CD8-positive, alpha-beta memory T cell (primary cell): ENCODE results near the gene TMEM234. TPM values are rescaled to one million over a fixed set of nuclear protein-coding genes. Genes with fewer than 3 reads are reported as not detected.

Experiments used
- CTCF ChIA-PET: fragments of 350-600 bp; sonication (Branson Sonifier 250); formaldehyde crosslinking; loops from one replicate; lab custom pipeline; 2021; ENCODE audit warnings: antibody characterized with exemption; lab: Charles Lee
- POLR2A ChIA-PET: fragments of 350-600 bp; sonication (Branson Sonifier 250); formaldehyde crosslinking; loops from one replicate; lab custom pipeline; 2021; ENCODE audit warnings: antibody characterized with exemption; lab: Charles Lee
- DNase-seq, 5 donors: peaks; one replicate each; pipeline versions ENCODE4 v3.0.0 to v3.0.0-alpha.2; 2020 to 2022; ENCODE audit warnings: mixed read lengths in 1 of 5
- H3K27ac ChIP-seq: one replicate; pipeline ENCODE4 v1.7.0; 2013; ENCODE audit warnings: low read depth, mild to moderate bottlenecking, low read length, moderate library complexity
- H3K27me3 ChIP-seq: 2 replicates; pipeline ENCODE4 v1.7.0; 2013; ENCODE audit warnings: low read length, mild to moderate bottlenecking; ENCODE audit not compliant: insufficient read depth, poor library complexity, severe bottlenecking
- H3K36me3 ChIP-seq: 2 replicates; pipeline ENCODE4 v1.7.0; 2013; ENCODE audit warnings: mild to moderate bottlenecking, low read length, moderate library complexity; ENCODE audit not compliant: insufficient read depth
- H3K4me1 ChIP-seq: 2 replicates; pipeline ENCODE4 v1.7.0; 2013; ENCODE audit warnings: mild to moderate bottlenecking, low read length, moderate library complexity; ENCODE audit not compliant: insufficient read depth
- H3K4me3 ChIP-seq: 2 replicates; pipeline ENCODE4 v1.7.0; 2013; ENCODE audit warnings: mild to moderate bottlenecking, low read length
- H3K9me3 ChIP-seq: 2 replicates; pipeline ENCODE4 v1.7.0; 2013; ENCODE audit warnings: mild to moderate bottlenecking, low read length
- H3K27ac Mint-ChIP-seq, 8 donors: one replicate each; pipeline ENCODE4 v1.8.0; 2020 to 2021; ENCODE audit warnings: mixed read lengths in 8 of 8, mild to moderate bottlenecking in 6 of 8, inconsistent platforms in 3 of 8, moderate library complexity in 3 of 8
- H3K27me3 Mint-ChIP-seq, 2 donors: one replicate each; pipeline ENCODE4 v1.8.0; 2020 to 2021; ENCODE audit warnings: mixed read lengths in 2 of 2, mild to moderate bottlenecking in 1 of 2, moderate library complexity in 1 of 2
- H3K36me3 Mint-ChIP-seq, 3 donors: one replicate each; pipeline ENCODE4 v1.8.0; 2020 to 2021; ENCODE audit warnings: mixed read lengths in 3 of 3, inconsistent platforms in 1 of 3, mild to moderate bottlenecking in 1 of 3
- H3K4me1 Mint-ChIP-seq, 3 donors: one replicate each; pipeline ENCODE4 v1.8.0; 2020 to 2021; ENCODE audit warnings: mixed read lengths in 3 of 3, inconsistent platforms in 1 of 3, mild to moderate bottlenecking in 1 of 3
- H3K4me3 Mint-ChIP-seq, 7 donors: one replicate each; pipeline ENCODE4 v1.8.0; 2020 to 2021; ENCODE audit warnings: mixed read lengths in 7 of 7, mild to moderate bottlenecking in 6 of 7, moderate library complexity in 4 of 7, inconsistent platforms in 2 of 7
- H3K9me3 Mint-ChIP-seq, 5 donors: one replicate each; pipeline ENCODE4 v1.8.0; 2020 to 2022; ENCODE audit warnings: mixed read lengths in 5 of 5, mild to moderate bottlenecking in 3 of 5, moderate library complexity in 2 of 5, inconsistent platforms in 1 of 5
- polyA plus RNA-seq: library from polyadenylated mRNA; unstranded; fragments of 300-500 nt; fragmentation: Illumina TruSeq; gene quantifications from one replicate; pipeline ENCODE4 v1.2.3, GENCODE V29; 2021
- total RNA-seq, 2 experiments: library from RNA; stranded (reverse); gene quantifications; one replicate each; pipeline ENCODE4 v1.2.3, GENCODE V29; 2021

TMEM234 gene
- total and polyA plus RNA-seq, 3 experiments from 2014 or later = 6.5 to 12.2 (median 10.9) TPM

DNA sequence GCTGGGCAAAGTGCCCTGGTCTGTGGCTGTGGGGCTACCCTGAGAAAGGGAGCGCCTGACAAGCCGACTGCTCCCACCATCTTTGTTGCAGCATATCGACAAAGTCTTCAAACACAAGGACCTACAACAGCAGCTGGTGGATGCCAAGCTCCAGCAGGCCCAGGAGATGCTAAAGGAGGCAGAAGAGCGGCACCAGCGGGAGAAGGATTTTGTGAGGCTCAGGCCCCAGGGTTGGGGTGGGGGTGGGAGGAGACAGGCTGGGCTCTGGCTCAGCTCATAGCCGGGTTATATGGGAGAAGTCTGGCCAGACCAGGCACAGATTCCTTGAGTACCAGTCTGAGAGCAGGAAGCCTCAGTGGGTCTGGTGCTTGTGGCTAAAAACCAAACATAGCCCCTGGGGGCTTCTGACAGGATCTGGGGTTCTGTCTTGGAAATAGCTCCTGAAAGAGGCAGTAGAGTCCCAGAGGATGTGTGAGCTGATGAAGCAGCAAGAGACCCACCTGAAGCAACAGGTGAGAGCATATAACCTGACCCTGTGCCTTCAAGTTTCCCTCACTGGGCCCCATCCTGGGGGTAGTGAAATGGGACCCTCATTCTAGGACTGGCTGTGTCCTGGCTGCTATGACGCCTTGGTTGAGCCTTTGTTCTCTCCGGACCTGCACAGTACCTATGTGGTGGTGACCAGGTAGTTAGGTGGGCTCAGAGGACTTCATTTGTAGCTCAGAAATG is 29.8 kb downstream of the TMEM234 start:
- POLR2A ChIA-PET = no interaction called here
- no peaks in the 10 kb centered on the region for H3K27me3 ChIP-seq
- peaks cover 22 to 93% (median 43%) of the 10 kb centered on the region in 3 donors for H3K36me3 Mint-ChIP-seq

DNA sequence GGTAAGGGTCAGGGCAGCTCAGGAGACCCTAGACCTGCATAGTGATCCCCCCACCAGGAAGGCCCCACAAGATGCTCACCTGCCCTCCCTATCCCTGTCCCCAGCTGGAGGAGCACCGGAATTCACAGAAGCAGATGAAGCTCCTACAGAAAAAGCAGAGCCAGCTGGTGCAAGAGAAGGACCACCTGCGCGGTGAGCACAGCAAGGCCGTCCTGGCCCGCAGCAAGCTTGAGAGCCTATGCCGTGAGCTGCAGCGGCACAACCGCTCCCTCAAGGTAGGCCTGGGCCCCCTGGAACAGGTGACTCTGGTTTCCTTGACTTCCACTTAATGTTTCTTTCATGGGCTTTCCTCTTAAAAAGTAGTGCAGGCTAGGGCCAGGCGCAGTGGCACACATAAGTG is 34.3 kb downstream of the TMEM234 start:
- CTCF ChIA-PET = interaction anchor here (1.0 to 1.8 kb wide), 3 partner anchors 8 to 60 kb away, joined by 3 to 4 read pairs (median 3); partner anchors contain the start of gene TXLNA
- Mint-ChIP-seq H3K27ac (no peak overlapping the region), H3K9me3 (no peaks in the 10 kb centered on the region), H3K27me3 (no peaks in the 10 kb centered on the region), H3K36me3 (peaks cover 19 to 78% (median 43%) of the 10 kb centered on the region in 3 donors), H3K4me1 (peaks cover 23 to 32% (median 30%) of the 10 kb centered on the region in 3 donors), H3K4me3 (no peak overlapping the region)
- Histone ChIP-seq H3K4me1 (no peaks in the 10 kb centered on the region), H3K4me3 (no peak overlapping the region), H3K27me3 (no peaks in the 10 kb centered on the region), H3K9me3 (no peaks in the 10 kb centered on the region), H3K27ac (no peak overlapping the region), H3K36me3 (peaks cover 65% of the 10 kb centered on the region)
- DNase-seq = no peak
- POLR2A ChIA-PET = no interaction called here

More for the DNA sequence above, 29.8 kb downstream of the TMEM234 start:
- H3K4me3 Mint-ChIP-seq = no peak overlapping the region
- no peaks in the 10 kb centered on the region for H3K27me3 Mint-ChIP-seq
- no peak for DNase-seq
- peaks cover 28% of the 10 kb centered on the region for H3K4me1 ChIP-seq
- peaks cover 35 to 43% (median 37%) of the 10 kb centered on the region in 3 donors for H3K4me1 Mint-ChIP-seq
- peaks cover 71% of the 10 kb centered on the region for H3K36me3 ChIP-seq
- CTCF ChIA-PET = interaction anchor here (1.2 to 1.4 kb wide), 2 partner anchors 9 to 98 kb away, joined by 4 read pairs; no protein-coding TSS in a partner anchor
- no peak overlapping the region for H3K4me3 ChIP-seq
- H3K27ac ChIP-seq = no peak overlapping the region
- H3K27ac Mint-ChIP-seq = peak overlapping the region in 2 of 8 donors; percentile 4 to 88
- no peaks in the 10 kb centered on the region for H3K9me3 Mint-ChIP-seq
- no peaks in the 10 kb centered on the region for H3K9me3 ChIP-seq

- no peak for DNase-seq
- Mint-ChIP-seq H3K4me1 (peaks cover 29 to 43% (median 42%) of the 10 kb centered on the region in 3 donors), H3K4me3 (no peak overlapping the region), H3K36me3 (peaks cover 10 to 76% (median 33%) of the 10 kb centered on the region in 3 donors), H3K9me3 (no peaks in the 10 kb centered on the region), H3K27me3 (no peaks in the 10 kb centered on the region), H3K27ac (peak overlapping the region in 1 of 8 donors; percentile 66)
- Histone ChIP-seq H3K4me3 (no peak overlapping the region), H3K27ac (no peak overlapping the region), H3K9me3 (no peaks in the 10 kb centered on the region), H3K27me3 (no peaks in the 10 kb centered on the region), H3K36me3 (peaks cover 55% of the 10 kb centered on the region), H3K4me1 (peaks cover 8% of the 10 kb centered on the region)
- CTCF ChIA-PET = no interaction called here
- POLR2A ChIA-PET = no interaction called here
Measured at GRCh38 chr1:32186491-32186890, 35.7 kb downstream of the TMEM234 start.

DNA sequence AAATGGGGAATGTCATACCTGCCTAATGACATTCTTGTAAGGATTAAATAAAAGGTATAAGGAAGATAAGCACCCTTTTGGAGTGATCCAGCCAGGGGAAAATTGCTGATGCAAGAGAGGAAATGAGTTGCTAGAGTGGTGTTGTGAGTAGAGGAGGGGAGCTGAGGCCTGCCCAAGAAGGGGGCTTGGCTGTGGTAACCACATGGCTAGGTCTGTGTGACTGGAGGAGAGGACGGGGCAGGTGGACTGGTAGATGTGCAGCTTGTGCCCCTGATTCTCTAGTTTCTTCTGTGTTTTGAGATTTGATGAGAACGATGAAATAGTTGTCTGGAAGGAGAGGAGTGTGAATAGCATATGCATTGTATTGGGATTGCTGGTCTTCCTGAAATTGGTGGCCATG is 36.1 kb downstream of the TMEM234 start:
- POLR2A ChIA-PET = no interaction called here
- H3K4me1 Mint-ChIP-seq = peaks cover 33 to 47% (median 46%) of the 10 kb centered on the region in 3 donors

DNA sequence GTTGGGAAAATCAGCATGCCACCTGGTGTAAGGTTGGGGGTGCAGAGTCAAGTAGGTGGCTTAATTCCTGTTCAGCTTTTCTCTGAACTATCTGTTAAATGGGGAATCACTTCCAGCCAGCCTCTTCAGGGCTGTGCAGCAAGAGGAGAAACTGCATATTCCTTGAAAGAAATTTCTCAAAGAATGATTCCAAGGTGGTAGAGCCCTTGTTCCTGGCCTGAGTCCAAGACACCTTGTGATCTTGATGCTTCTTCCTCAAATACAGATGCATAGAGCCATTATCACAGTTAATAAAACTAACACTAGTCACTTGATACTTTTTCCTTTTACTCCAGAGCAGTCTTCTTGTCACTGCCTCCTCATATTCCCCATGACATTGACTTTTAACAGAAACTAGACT is 37.5 kb downstream of the TMEM234 start:
- H3K27ac Mint-ChIP-seq = peak overlapping the region in 2 of 8 donors; percentile 4 to 17
- peaks cover 8 to 70% (median 24%) of the 10 kb centered on the region in 3 donors for H3K36me3 Mint-ChIP-seq
- POLR2A ChIA-PET = no interaction called here
- H3K36me3 ChIP-seq = peaks cover 41% of the 10 kb centered on the region
- no peaks in the 10 kb centered on the region for H3K27me3 ChIP-seq
- peaks cover 18% of the 10 kb centered on the region for H3K4me1 ChIP-seq
- no peaks in the 10 kb centered on the region for H3K9me3 ChIP-seq
- peak overlapping the region in 1 of 7 donors; percentile 18 for H3K4me3 Mint-ChIP-seq
- H3K27ac ChIP-seq = no peak overlapping the region
- no peaks in the 10 kb centered on the region for H3K27me3 Mint-ChIP-seq
- no peaks in the 10 kb centered on the region for H3K9me3 Mint-ChIP-seq
- CTCF ChIA-PET = interaction anchor here (3.4 kb wide), 1 partner anchor 14 kb away, joined by 11 read pairs; the partner anchor contains the start of gene CCDC28B
- H3K4me3 ChIP-seq = no peak overlapping the region
- no peak for DNase-seq
- H3K4me1 Mint-ChIP-seq = peaks cover 44 to 59% (median 57%) of the 10 kb centered on the region in 3 donors

More for the DNA sequence above, 36.1 kb downstream of the TMEM234 start:
- Histone ChIP-seq H3K4me3 (no peak overlapping the region), H3K27me3 (no peaks in the 10 kb centered on the region), H3K27ac (no peak overlapping the region), H3K4me1 (peaks cover 12% of the 10 kb centered on the region), H3K9me3 (no peaks in the 10 kb centered on the region), H3K36me3 (peaks cover 51% of the 10 kb centered on the region)
- CTCF ChIA-PET = no interaction called here
- Mint-ChIP-seq H3K27me3 (no peaks in the 10 kb centered on the region), H3K4me3 (no peak overlapping the region), H3K27ac (peak overlapping the region in 1 of 8 donors; percentile 66), H3K36me3 (peaks cover 8 to 76% (median 30%) of the 10 kb centered on the region in 3 donors), H3K9me3 (no peaks in the 10 kb centered on the region)
- DNase-seq = no peak

- H3K36me3 Mint-ChIP-seq = peaks cover 8 to 50% (median 14%) of the 10 kb centered on the region in 3 donors
- POLR2A ChIA-PET = interaction anchor here (0.7 kb wide), 1 partner anchor 774 kb away, joined by 5 read pairs; no protein-coding TSS in a partner anchor
Measured at GRCh38 chr1:32182060-32182459, 40.1 kb downstream of the TMEM234 start.

GRCh38 chr1:32181563-32181962 is 40.6 kb downstream of the TMEM234 start:
- no peaks in the 10 kb centered on the region for H3K27me3 Mint-ChIP-seq
- no peak for DNase-seq
- no peaks in the 10 kb centered on the region for H3K9me3 Mint-ChIP-seq
- peak overlapping the region in 6 of 8 donors; percentile 35 to 92 (median 91) for H3K27ac Mint-ChIP-seq
- H3K9me3 ChIP-seq = no peaks in the 10 kb centered on the region
- H3K4me3 ChIP-seq = no peak overlapping the region
- peaks cover 45 to 65% (median 59%) of the 10 kb centered on the region in 3 donors for H3K4me1 Mint-ChIP-seq
- POLR2A ChIA-PET = no interaction called here
- H3K4me3 Mint-ChIP-seq = peak overlapping the region; percentile 86 to 99 (median 91)
- H3K4me1 ChIP-seq = peaks cover 28% of the 10 kb centered on the region
- H3K27ac ChIP-seq = no peak overlapping the region
- CTCF ChIA-PET = interaction anchor here (0.7 to 0.8 kb wide), 2 partner anchors 65 to 67 kb away, joined by 3 read pairs; no protein-coding TSS in a partner anchor
- H3K36me3 ChIP-seq = peaks cover 11% of the 10 kb centered on the region
- H3K36me3 Mint-ChIP-seq = peaks cover 7 to 48% (median 13%) of the 10 kb centered on the region in 3 donors
- no peaks in the 10 kb centered on the region for H3K27me3 ChIP-seq

More at GRCh38 chr1:32182060-32182459, 40.1 kb downstream of the TMEM234 start:
- Histone ChIP-seq H3K27ac (no peak overlapping the region), H3K9me3 (no peaks in the 10 kb centered on the region), H3K4me1 (peaks cover 28% of the 10 kb centered on the region), H3K4me3 (no peak overlapping the region), H3K27me3 (no peaks in the 10 kb centered on the region), H3K36me3 (peaks cover 16% of the 10 kb centered on the region)
- CTCF ChIA-PET = interaction anchor here (0.7 to 0.8 kb wide), 2 partner anchors 64 to 67 kb away, joined by 3 read pairs; no protein-coding TSS in a partner anchor
- Mint-ChIP-seq H3K4me1 (peaks cover 45 to 66% (median 62%) of the 10 kb centered on the region in 3 donors), H3K4me3 (peak overlapping the region in 4 of 7 donors; percentile 42 to 95 (median 75)), H3K27ac (peak overlapping the region in 4 of 8 donors; percentile 11 to 91 (median 54)), H3K27me3 (no peaks in the 10 kb centered on the region), H3K9me3 (no peaks in the 10 kb centered on the region)
- no peak for DNase-seq
